HCT116 (cell line): ENCODE measurements around the gene RPS6KC1. TPM values are rescaled to one million over a fixed set of nuclear protein-coding genes. Genes with fewer than 3 reads are reported as not detected.

Experiments used
- ATAC-seq: fragments of 200-7000 bp; cut with Tn5 transposase; 2 replicates; pipeline ENCODE4 v1.9.1; 2020; ENCODE audit warnings: mild to moderate bottlenecking, moderate library complexity
- BruUV-seq: library from RNA; stranded (reverse); fragments of 400-500 nt; replicated peaks from 2 replicates; lab custom pipeline; 2021; lab: Mats Ljungman, UMichigan
- CTCF ChIA-PET: fragments of 300-600 bp; sonication (Branson Sonifier 250); formaldehyde crosslinking; loops from one replicate; lab custom pipeline; 2021; ENCODE audit warnings: antibody characterized with exemption; lab: Charles Lee
- POLR2A ChIA-PET: fragments of 300-600, 350-600 bp; sonication (Branson Sonifier 250); formaldehyde crosslinking; loops from one replicate; lab custom pipeline; 2021; ENCODE audit warnings: antibody characterized with exemption; lab: Charles Lee
- RAD21 ChIA-PET, 2 experiments: fragments of 300-600 bp; sonication (Branson Sonifier 250); formaldehyde crosslinking; loops; one replicate each; lab custom pipeline; 2023; ENCODE audit warnings: low total read pairs in 2 of 2; ENCODE audit not compliant: uncharacterized antibody in 2 of 2, unreplicated experiment in 2 of 2, low non-redundant PET in 1 of 2; lab: Charles Lee
- DNase-seq: peaks from one replicate; pipeline ENCODE4 v3.0.0-alpha.2; 2010; ENCODE audit warnings: low read depth, low spot score
- H2AFZ ChIP-seq: fragments of 200-600 bp; shearing (Covaris generic), sonication (generic); 2 replicates; pipeline ENCODE4 v1.6.1; 2017; ENCODE audit warnings: low read depth, mixed run types, mixed read lengths, antibody characterized with exemption, low read length; ENCODE audit not compliant: poor library complexity, severe bottlenecking
- H3K27ac ChIP-seq: 2 replicates; pipeline ENCODE4 v1.5.1; 2012; ENCODE audit warnings: low read depth, low read length
- H3K27me3 ChIP-seq: fragments of 200-600 bp; sonication (generic); 2 replicates; pipeline ENCODE4 v1.6.1; 2016; ENCODE audit warnings: mixed run types, low read length, mixed read lengths; ENCODE audit not compliant: insufficient read depth
- H3K36me3 ChIP-seq, 2 experiments: fragments of 200-500 bp in 1 of 2; fragments of 200-600 bp in 1 of 2; sonication (Bioruptor generic) in 1 of 2; sonication (generic) in 1 of 2; 2 replicates each; pipeline versions ENCODE4 v1.5.1 to v1.6.1; 2014 to 2016; ENCODE audit warnings: low read length in 2 of 2, inconsistent platforms in 1 of 2, mixed read lengths in 1 of 2, mixed run types in 1 of 2; ENCODE audit not compliant: insufficient read depth in 2 of 2, control insufficient read depth in 1 of 2
- H3K4me1 ChIP-seq, 2 experiments: fragments of 200-600 bp in 1 of 2; sonication (generic) in 1 of 2; 2 replicates each; pipeline versions ENCODE4 v1.5.1 to v1.6.1; 2012 to 2017; ENCODE audit warnings: low read length in 2 of 2, inconsistent platforms in 1 of 2, mild to moderate bottlenecking in 1 of 2, mixed read lengths in 1 of 2, mixed run types in 1 of 2, moderate library complexity in 1 of 2; ENCODE audit not compliant: insufficient read depth in 2 of 2, control insufficient read depth in 1 of 2
- H3K4me2 ChIP-seq: fragments of 200-600 bp; sonication (generic); 2 replicates; pipeline ENCODE4 v1.6.1; 2017; ENCODE audit warnings: mixed run types, low read length, mixed read lengths
- H3K4me3 ChIP-seq, 2 experiments: fragments of 200-600 bp in 1 of 2; sonication (generic) in 1 of 2; replicated peaks in 1 of 2; 2 replicates each; pipeline ENCODE4 v1.5.1; 2011 to 2016; ENCODE audit warnings: low read length in 2 of 2, control low read depth in 1 of 2, low read depth in 1 of 2, mild to moderate bottlenecking in 1 of 2, mixed read lengths in 1 of 2, mixed run types in 1 of 2
- H3K79me2 ChIP-seq: fragments of 200-600 bp; sonication (generic); 2 replicates; pipeline ENCODE4 v1.6.1; 2017; ENCODE audit warnings: mild to moderate bottlenecking, mixed run types, low read length, moderate library complexity, mixed read lengths; ENCODE audit not compliant: insufficient read depth
- H3K9ac ChIP-seq: fragments of 200-600 bp; sonication (generic); 2 replicates; pipeline ENCODE4 v1.6.1; 2016; ENCODE audit warnings: low read length, mixed read lengths
- H3K9me2 ChIP-seq: fragments of 200-600 bp; sonication (generic), shearing (Covaris generic); 2 replicates; pipeline ENCODE4 v1.6.1; 2017; ENCODE audit warnings: mixed run types, mild to moderate bottlenecking, moderate library complexity; ENCODE audit not compliant: insufficient read depth
- H3K9me3 ChIP-seq, 2 experiments: fragments of 200-500 bp in 1 of 2; fragments of 200-600 bp in 1 of 2; sonication (Bioruptor generic) in 1 of 2; sonication (generic) in 1 of 2; 2 replicates each; pipeline ENCODE4 v1.6.1; 2014 to 2017; ENCODE audit warnings: low read length in 2 of 2, mixed read lengths in 2 of 2, inconsistent platforms in 1 of 2, low read depth in 1 of 2, mild to moderate bottlenecking in 1 of 2, mixed run types in 1 of 2, moderate library complexity in 1 of 2; ENCODE audit not compliant: control insufficient read depth in 1 of 2, insufficient read depth in 1 of 2
- H4K20me1 ChIP-seq: fragments of 200-600 bp; sonication (generic), shearing (Covaris generic); 2 replicates; pipeline ENCODE4 v1.6.1; 2017; ENCODE audit warnings: mixed run types, mild to moderate bottlenecking, moderate library complexity; ENCODE audit not compliant: insufficient read depth
- CBX3 ChIP-seq: IDR thresholded peaks from 2 replicates; pipeline ENCODE4 v1.6.1; 2012; ENCODE audit warnings: low read depth
- CEBPB ChIP-seq: IDR thresholded peaks from 2 replicates; pipeline ENCODE4 v1.6.1; 2012; ENCODE audit warnings: low read depth
- EGR1 ChIP-seq: IDR thresholded peaks from 2 replicates; pipeline ENCODE4 v1.6.1; 2012; ENCODE audit warnings: low read depth
- ELF1 ChIP-seq: IDR thresholded peaks from 2 replicates; pipeline ENCODE4 v1.6.1; 2012; ENCODE audit warnings: low read depth, borderline replicate concordance
- EZH2 ChIP-seq: fragments of 200-600 bp; sonication (generic); IDR thresholded peaks from 2 replicates; pipeline ENCODE4 v1.6.1; 2017; ENCODE audit warnings: antibody characterized with exemption, mixed run types
- FOSL1 ChIP-seq: IDR thresholded peaks from 2 replicates; pipeline ENCODE4 v1.6.1; 2012; ENCODE audit warnings: low read depth
- JUND ChIP-seq: IDR thresholded peaks from 2 replicates; pipeline ENCODE4 v1.6.1; 2012
- MAX ChIP-seq: IDR thresholded peaks from 2 replicates; pipeline ENCODE4 v1.6.1; 2012
- POLR2A ChIP-seq: IDR thresholded peaks from 2 replicates; pipeline ENCODE4 v1.7.0; 2011; ENCODE audit warnings: borderline replicate concordance; ENCODE audit not compliant: insufficient read depth, insufficient read length; ENCODE audit errors: extremely low read depth
- POLR2AphosphoS5 ChIP-seq: IDR thresholded peaks from 2 replicates; pipeline ENCODE4 v1.6.1; 2011; ENCODE audit warnings: mild to moderate bottlenecking, low read depth, low read length, moderate library complexity
- RAD21 ChIP-seq: IDR thresholded peaks from 2 replicates; pipeline ENCODE4 v1.6.1; 2012; ENCODE audit warnings: low read depth, mild to moderate bottlenecking
- SIN3A ChIP-seq: IDR thresholded peaks from 2 replicates; pipeline ENCODE4 v1.6.1; 2012; ENCODE audit warnings: low read depth
- SP1 ChIP-seq: IDR thresholded peaks from 2 replicates; pipeline ENCODE4 v1.6.1; 2012; ENCODE audit warnings: low read depth
- TCF7L2 ChIP-seq: IDR thresholded peaks from 2 replicates; pipeline ENCODE4 v1.7.0; 2011; ENCODE audit warnings: borderline replicate concordance, inconsistent platforms; ENCODE audit not compliant: insufficient read depth, insufficient read length; ENCODE audit errors: extremely low read depth
- YY1 ChIP-seq: IDR thresholded peaks from 2 replicates; pipeline ENCODE4 v1.6.1; 2011; ENCODE audit warnings: low read length, low read depth, moderate library complexity, mild to moderate bottlenecking; ENCODE audit not compliant: insufficient replicate concordance; ENCODE audit errors: extremely low read depth
- ZBTB33 ChIP-seq: IDR thresholded peaks from 2 replicates; pipeline ENCODE4 v1.6.1; 2011; ENCODE audit warnings: mild to moderate bottlenecking, low read length, moderate library complexity; ENCODE audit not compliant: insufficient replicate concordance; ENCODE audit errors: extremely low read depth
- ZFX ChIP-seq: fragments of 450-650 bp; IDR thresholded peaks from 2 replicates; pipeline ENCODE4 v1.6.1; 2017
- ZNF274 ChIP-seq: fragments of 200-500 bp; sonication (Bioruptor generic); IDR thresholded peaks from 2 replicates; pipeline ENCODE4 v1.6.1; 2014; ENCODE audit warnings: mild to moderate bottlenecking, low read depth, low read length, inconsistent platforms
- intact Hi-C: fragments of 100-400 bp; cut with micrococcal nuclease; formaldehyde crosslinking; loops from 2 replicates; pipeline ENCODE4 v1.10.0; 2022
- total RNA-seq: library from RNA; stranded (reverse); gene quantifications from one replicate; pipeline ENCODE4 v1.2.1, GENCODE V29; 2021; ENCODE audit not compliant: unreplicated experiment
- TF ChIP-seq, protein P1 (sequence below), 3 experiments: fragments of 200-600 bp in 1 of 3; sonication (generic) in 1 of 3; IDR thresholded peaks in 2 of 3; conservative IDR thresholded peaks in 1 of 3; 2 replicates each; pipeline ENCODE4 v1.5.1; 2012 to 2017; ENCODE audit warnings: low read depth in 2 of 3, low read length in 2 of 3, antibody characterized with exemption in 1 of 3, borderline replicate concordance in 1 of 3, control low read depth in 1 of 3, mild to moderate bottlenecking in 1 of 3, mixed read lengths in 1 of 3, mixed run types in 1 of 3, moderate library complexity in 1 of 3; ENCODE audit not compliant: insufficient read depth in 1 of 3
- TF ChIP-seq, protein P2 (sequence below): IDR thresholded peaks from 2 replicates; pipeline ENCODE4 v1.6.1; 2012; ENCODE audit warnings: low read depth

RPS6KC1 gene
- total RNA-seq, 1 experiment from 2014 or later, result 15.9 TPM

GRCh38 chr1:213163278-213163711 is 112.3 kb downstream of the RPS6KC1 start:
- TF ChIP-seq JUND (no peak), CBX3 (no peak), POLR2AphosphoS5 (no peak), ZFX (no peak), YY1 (no peak), ZBTB33 (no peak), SP1 (no peak), SIN3A (no peak), EZH2 (no peak), MAX (no peak), FOSL1 (no peak), POLR2A (no peak), TCF7L2 (no peak), ZNF274 (no peak), ELF1 (no peak), CEBPB (no peak), RAD21 (no peak), EGR1 (no peak)
- TF ChIP-seq, protein P1, sequence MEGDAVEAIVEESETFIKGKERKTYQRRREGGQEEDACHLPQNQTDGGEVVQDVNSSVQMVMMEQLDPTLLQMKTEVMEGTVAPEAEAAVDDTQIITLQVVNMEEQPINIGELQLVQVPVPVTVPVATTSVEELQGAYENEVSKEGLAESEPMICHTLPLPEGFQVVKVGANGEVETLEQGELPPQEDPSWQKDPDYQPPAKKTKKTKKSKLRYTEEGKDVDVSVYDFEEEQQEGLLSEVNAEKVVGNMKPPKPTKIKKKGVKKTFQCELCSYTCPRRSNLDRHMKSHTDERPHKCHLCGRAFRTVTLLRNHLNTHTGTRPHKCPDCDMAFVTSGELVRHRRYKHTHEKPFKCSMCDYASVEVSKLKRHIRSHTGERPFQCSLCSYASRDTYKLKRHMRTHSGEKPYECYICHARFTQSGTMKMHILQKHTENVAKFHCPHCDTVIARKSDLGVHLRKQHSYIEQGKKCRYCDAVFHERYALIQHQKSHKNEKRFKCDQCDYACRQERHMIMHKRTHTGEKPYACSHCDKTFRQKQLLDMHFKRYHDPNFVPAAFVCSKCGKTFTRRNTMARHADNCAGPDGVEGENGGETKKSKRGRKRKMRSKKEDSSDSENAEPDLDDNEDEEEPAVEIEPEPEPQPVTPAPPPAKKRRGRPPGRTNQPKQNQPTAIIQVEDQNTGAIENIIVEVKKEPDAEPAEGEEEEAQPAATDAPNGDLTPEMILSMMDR (IDR thresholded peaks at IDR 0.05 in 2 of 3, conservative IDR thresholded peaks at IDR 0.05 in 1 of 3; ENCODE audit: borderline replicate concordance in 1 of 3, insufficient read depth in 1 of 3, low read depth in 2 of 3, low read length in 2 of 3), result no peak
- TF ChIP-seq, protein P2, sequence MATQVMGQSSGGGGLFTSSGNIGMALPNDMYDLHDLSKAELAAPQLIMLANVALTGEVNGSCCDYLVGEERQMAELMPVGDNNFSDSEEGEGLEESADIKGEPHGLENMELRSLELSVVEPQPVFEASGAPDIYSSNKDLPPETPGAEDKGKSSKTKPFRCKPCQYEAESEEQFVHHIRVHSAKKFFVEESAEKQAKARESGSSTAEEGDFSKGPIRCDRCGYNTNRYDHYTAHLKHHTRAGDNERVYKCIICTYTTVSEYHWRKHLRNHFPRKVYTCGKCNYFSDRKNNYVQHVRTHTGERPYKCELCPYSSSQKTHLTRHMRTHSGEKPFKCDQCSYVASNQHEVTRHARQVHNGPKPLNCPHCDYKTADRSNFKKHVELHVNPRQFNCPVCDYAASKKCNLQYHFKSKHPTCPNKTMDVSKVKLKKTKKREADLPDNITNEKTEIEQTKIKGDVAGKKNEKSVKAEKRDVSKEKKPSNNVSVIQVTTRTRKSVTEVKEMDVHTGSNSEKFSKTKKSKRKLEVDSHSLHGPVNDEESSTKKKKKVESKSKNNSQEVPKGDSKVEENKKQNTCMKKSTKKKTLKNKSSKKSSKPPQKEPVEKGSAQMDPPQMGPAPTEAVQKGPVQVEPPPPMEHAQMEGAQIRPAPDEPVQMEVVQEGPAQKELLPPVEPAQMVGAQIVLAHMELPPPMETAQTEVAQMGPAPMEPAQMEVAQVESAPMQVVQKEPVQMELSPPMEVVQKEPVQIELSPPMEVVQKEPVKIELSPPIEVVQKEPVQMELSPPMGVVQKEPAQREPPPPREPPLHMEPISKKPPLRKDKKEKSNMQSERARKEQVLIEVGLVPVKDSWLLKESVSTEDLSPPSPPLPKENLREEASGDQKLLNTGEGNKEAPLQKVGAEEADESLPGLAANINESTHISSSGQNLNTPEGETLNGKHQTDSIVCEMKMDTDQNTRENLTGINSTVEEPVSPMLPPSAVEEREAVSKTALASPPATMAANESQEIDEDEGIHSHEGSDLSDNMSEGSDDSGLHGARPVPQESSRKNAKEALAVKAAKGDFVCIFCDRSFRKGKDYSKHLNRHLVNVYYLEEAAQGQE, result no peak
- no TSS peak for BruUV-seq
- POLR2A ChIA-PET, result no interaction called here
- Histone ChIP-seq H3K4me3 (no peak overlapping the region), H3K27ac (no peak overlapping the region), H3K4me2 (no peak overlapping the region), H3K9me3 (no peaks in the 10 kb centered on the region), H3K36me3 (no peaks in the 10 kb centered on the region), H3K4me1 (0 out of 4 replicates have a peak, but pooled peaks cover 0 to 2% of the 10 kb centered on the region in 2 experiments), H3K79me2 (no peaks in the 10 kb centered on the region), H3K9me2 (no peaks in the 10 kb centered on the region), H2AFZ (no peak overlapping the region), H3K27me3 (no peaks in the 10 kb centered on the region), H3K9ac (no peak overlapping the region), H4K20me1 (no peaks in the 10 kb centered on the region)
- intact Hi-C loops, result no loop called here
- CTCF ChIA-PET, result no interaction called here
- DNase-seq, result no peak
- RAD21 ChIA-PET, result no interaction called here
- no peak for ATAC-seq
